Measurements from ENCODE around the gene KLHL10. TPM values are rescaled to one million over a fixed set of nuclear protein-coding genes. Genes with fewer than 3 reads are reported as not detected.
A peak's percentile ranks its signal among the peaks of the same experiment; 100 is the strongest.
"Not testable (repeated sequence)": the region's sequence is repeated elsewhere in the genome, so short reads cannot be mapped to it uniquely, and the experiment has no call there.

KLHL10 gene
- total and polyA plus RNA-seq, 2 of the 13 experiments (the other 11 are each of a cell fraction or from before 2014, with no cell fraction given) = 0.04 to 0.08 TPM

DNA sequence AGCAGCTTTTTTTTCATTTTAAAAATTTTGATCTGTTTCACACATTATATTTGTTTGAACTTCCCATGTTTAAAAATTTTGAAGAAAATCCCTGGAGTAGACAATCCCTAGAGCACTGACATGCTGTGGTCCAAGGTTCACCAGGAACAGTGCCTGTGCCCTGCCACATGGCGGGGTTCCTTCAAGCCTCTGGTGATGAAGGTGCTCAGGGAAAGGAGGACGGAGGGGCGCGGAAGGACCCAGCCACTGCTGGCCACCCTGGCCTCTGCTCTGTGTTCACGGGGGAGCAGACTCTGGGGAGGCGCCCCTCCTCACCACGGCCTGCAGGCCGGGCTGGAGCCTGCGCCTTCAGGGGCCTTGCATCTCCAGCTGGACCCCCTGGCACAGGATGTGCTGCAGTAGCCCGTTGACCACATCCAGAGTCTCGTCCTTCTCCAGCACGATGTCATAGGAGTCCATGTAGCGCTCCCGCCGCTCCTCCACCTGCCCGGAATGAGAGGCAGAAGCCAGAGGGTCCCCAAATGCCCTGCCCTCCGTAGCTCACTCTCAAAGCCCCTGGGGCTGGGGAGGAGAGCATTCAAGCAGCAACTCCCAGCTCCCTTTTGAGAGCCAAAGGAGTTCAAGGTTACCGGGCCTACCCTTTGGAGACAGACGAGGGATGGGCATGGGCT lies 12.3 kb upstream of the KLHL10 start (continued):
- TF ChIP-seq ZNF687 (CRISPR knock-in tag; IDR thresholded peaks at IDR 0.05) (peak; percentile 57), ZBTB40 (IDR thresholded peaks at IDR 0.05) (no peak), ZBTB40 (CRISPR knock-in tag; IDR thresholded peaks at IDR 0.05) (0 out of 2 replicates have a peak, but pooled peaks have one; percentile 22), HNF4A (CRISPR knock-in tag; IDR thresholded peaks at IDR 0.05) (peak; percentile 63), HINFP (CRISPR knock-in tag; IDR thresholded peaks at IDR 0.05; ENCODE audit: low read depth) (no peak), ZNF768 (CRISPR knock-in tag; IDR thresholded peaks at IDR 0.05) (peak; percentile 22; the same call in 1 of the 2 replicates)
- TF ChIP-seq, protein P1, sequence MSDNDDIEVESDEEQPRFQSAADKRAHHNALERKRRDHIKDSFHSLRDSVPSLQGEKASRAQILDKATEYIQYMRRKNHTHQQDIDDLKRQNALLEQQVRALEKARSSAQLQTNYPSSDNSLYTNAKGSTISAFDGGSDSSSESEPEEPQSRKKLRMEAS (IDR thresholded peaks at IDR 0.05) = 0 out of 2 replicates have a peak, but pooled peaks have one; percentile 28

GRCh38 chr17:41829961-41830360 lies 7.7 kb upstream of the KLHL10 start:
- in situ Hi-C loops (cut with HindIII; ENCODE audit: extremely low pct_ligation_motif_present, low pct_unique_long_range_greater_than_20kb); H3K9me3 ChIP-seq (ENCODE audit: low read length); H2AFZ ChIP-seq (ENCODE audit: low read length); H3K27me3 ChIP-seq (ENCODE audit: control insufficient read depth in 1 of 2, insufficient read depth in 2 of 2, low read length in 2 of 2); BruUV-seq (replicated peaks); intact Hi-C loops (cut with micrococcal nuclease; ENCODE audit: unreplicated experiment); H3K4me2 ChIP-seq (ENCODE audit: low read depth, low read length); DNase-seq (ENCODE audit: low spot score); FAIRE-seq; H4K20me1 ChIP-seq (ENCODE audit: insufficient read depth, low read length); CTCF ChIA-PET (ENCODE audit: low intra/inter-chr PET ratio, low total read pairs); POLR2A ChIA-PET; H3K4me3 ChIP-seq (replicated peaks in 1 of 3; ENCODE audit: insufficient read depth in 1 of 3, low read depth in 2 of 3, low read length in 3 of 3); H3K27ac ChIP-seq (ENCODE audit: extremely low read length, insufficient read depth, low read length); H3K9ac ChIP-seq (ENCODE audit: insufficient read depth, low read depth, low read length); ATAC-seq; H3K79me2 ChIP-seq (ENCODE audit: insufficient read depth, low read length): not testable (repeated sequence)
- Histone ChIP-seq H3K4me1 (ENCODE audit: insufficient read depth, low read length) (peaks cover 20% of the 10 kb centered on the region), H3K36me3 (replicated peaks in 1 of 2; ENCODE audit: control insufficient read depth in 1 of 2, insufficient read depth in 2 of 2, low read length in 2 of 2) (peaks cover 26 to 57% of the 10 kb centered on the region in 2 experiments)
- 88% methylated on average over 10 of the region's 10 CpGs for WGBS (ENCODE audit: low lambda C conversion rate)
